Cardiac muscle cell (in vitro differentiated cells and primary cell): ENCODE results near the gene HMGN1. TPM values are rescaled to one million over a fixed set of nuclear protein-coding genes. Genes with fewer than 3 reads are reported as not detected.

Source experiments
- DNase-seq, 2 donors: peaks; one replicate each; pipeline versions ENCODE4 v3.0.0 to v3.0.0-alpha.2; 2010 to 2017; ENCODE audit warnings: low read depth in 1 of 2, low spot score in 1 of 2
- H3K27ac ChIP-seq: fragments of 200-600 bp; sonication (generic); 2 replicates; pipeline ENCODE4 v1.5.1; 2016
- H3K27me3 ChIP-seq: fragments of 200-600 bp; sonication (generic); 2 replicates; pipeline ENCODE4 v1.6.0; 2016; ENCODE audit warnings: control low read depth
- H3K36me3 ChIP-seq: fragments of 200-600 bp; sonication (generic); 2 replicates; pipeline ENCODE4 v1.5.1; 2016; ENCODE audit warnings: control low read depth
- H3K4me1 ChIP-seq: fragments of 200-600 bp; sonication (generic); 2 replicates; pipeline ENCODE4 v1.8.1; 2017; ENCODE audit warnings: low read depth, mild to moderate bottlenecking, mixed run types
- H3K4me3 ChIP-seq: fragments of 200-600 bp; sonication (generic); 2 replicates; pipeline ENCODE4 v1.5.1; 2016; ENCODE audit warnings: mild to moderate bottlenecking
- H3K9me3 ChIP-seq: fragments of 200-600 bp; sonication (generic); 2 replicates; pipeline ENCODE4 v1.5.1; 2017; ENCODE audit warnings: low read depth, mild to moderate bottlenecking, control low read depth
- polyA plus RNA-seq: library from polyadenylated mRNA; unstranded; fragments of >200 nt; fragmentation: Nextera tagmentation; extraction: Ambion mirVana; gene quantifications from 2 replicates; pipeline ENCODE4 v1.2.1, GENCODE V29; 2016
- total RNA-seq: library from RNA; depleted of rRNA; stranded (reverse); fragments of >200 nt; gene quantifications from 2 replicates; pipeline ENCODE4 v1.2.3, GENCODE V29; 2016
- TF ChIP-seq, protein P1 (sequence below): IDR thresholded peaks from 2 replicates; pipeline ENCODE4 v1.5.1; 2012; ENCODE audit warnings: low read depth, mild to moderate bottlenecking, low read length

The HMGN1 gene
- total and polyA plus RNA-seq, 2 experiments from 2014 or later, result 375 to 559 TPM

DNA sequence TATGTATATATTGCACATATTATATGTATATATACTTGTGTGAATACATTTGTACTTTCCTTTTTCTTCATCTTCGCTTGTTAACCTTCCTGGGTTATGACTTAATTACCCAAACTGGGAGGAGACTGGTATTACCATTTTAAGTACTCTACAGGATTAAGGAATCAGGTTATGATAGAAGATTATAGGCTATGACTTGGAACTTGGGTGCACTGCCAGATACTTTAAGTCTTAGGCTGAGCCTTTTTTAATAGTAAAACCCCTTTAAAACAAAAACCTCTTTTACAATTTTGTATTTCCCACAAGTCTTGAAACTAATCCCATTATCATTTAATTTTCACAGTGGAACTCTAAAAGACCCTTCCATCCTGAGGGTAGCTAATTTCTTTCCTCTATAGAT lies 41.4 kb downstream of the HMGN1 start:
- DNase-seq, result no peak
- Histone ChIP-seq H3K9me3 (no peaks in the 10 kb centered on the region), H3K27ac (no peak overlapping the region), H3K27me3 (no peaks in the 10 kb centered on the region), H3K36me3 (peaks cover 28% of the 10 kb centered on the region), H3K4me3 (no peak overlapping the region), H3K4me1 (peaks cover 7% of the 10 kb centered on the region)
- TF ChIP-seq, protein P1, sequence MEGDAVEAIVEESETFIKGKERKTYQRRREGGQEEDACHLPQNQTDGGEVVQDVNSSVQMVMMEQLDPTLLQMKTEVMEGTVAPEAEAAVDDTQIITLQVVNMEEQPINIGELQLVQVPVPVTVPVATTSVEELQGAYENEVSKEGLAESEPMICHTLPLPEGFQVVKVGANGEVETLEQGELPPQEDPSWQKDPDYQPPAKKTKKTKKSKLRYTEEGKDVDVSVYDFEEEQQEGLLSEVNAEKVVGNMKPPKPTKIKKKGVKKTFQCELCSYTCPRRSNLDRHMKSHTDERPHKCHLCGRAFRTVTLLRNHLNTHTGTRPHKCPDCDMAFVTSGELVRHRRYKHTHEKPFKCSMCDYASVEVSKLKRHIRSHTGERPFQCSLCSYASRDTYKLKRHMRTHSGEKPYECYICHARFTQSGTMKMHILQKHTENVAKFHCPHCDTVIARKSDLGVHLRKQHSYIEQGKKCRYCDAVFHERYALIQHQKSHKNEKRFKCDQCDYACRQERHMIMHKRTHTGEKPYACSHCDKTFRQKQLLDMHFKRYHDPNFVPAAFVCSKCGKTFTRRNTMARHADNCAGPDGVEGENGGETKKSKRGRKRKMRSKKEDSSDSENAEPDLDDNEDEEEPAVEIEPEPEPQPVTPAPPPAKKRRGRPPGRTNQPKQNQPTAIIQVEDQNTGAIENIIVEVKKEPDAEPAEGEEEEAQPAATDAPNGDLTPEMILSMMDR, result no peak

DNA sequence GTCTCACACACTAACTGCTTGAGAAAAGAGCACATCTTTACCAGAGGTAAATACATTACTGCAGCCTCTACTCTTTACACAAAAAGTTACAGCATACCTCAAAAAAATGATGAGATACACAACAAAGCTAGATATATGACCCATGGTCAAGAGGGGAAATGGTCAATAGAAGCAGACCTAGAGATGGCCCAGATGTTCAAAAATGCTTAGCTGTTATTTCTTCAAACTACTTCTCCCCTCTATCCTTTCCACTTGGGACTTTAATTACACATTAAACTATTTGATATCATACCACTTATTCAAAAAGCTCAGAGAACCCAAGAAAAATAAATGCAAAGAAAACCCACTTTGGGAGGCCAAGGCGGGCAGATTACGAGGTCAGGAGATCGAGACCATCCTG lies 48.3 kb downstream of the HMGN1 start:
- no peak overlapping the region for H3K4me3 ChIP-seq
- peaks cover 23% of the 10 kb centered on the region for H3K36me3 ChIP-seq
- no peak overlapping the region for H3K27ac ChIP-seq
- no peaks in the 10 kb centered on the region for H3K27me3 ChIP-seq
- TF ChIP-seq, protein P1, result no peak
- no peaks in the 10 kb centered on the region for H3K4me1 ChIP-seq
- DNase-seq, result no peak
- H3K9me3 ChIP-seq, result no peaks in the 10 kb centered on the region

DNA sequence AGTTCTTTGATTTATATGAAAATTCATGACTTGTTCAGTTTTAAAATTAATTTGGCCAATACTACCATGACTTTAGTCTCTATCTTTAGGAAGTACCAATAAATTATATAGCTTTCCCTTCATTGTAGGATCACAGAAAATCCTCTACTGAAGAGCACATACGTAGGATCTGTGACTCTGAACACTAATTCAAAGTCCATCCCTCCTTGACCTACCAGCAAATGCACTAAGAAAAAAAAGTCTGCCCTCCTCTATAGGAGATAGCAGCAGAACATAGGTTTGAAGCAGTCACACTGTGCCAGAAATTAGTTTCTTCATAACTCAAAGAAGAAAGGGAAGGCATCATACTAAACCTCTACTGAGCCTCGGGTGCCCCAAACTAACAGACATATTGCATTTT lies 52.0 kb downstream of the HMGN1 start:
- no peak for DNase-seq
- H3K27me3 ChIP-seq, result no peaks in the 10 kb centered on the region
- no peak overlapping the region for H3K27ac ChIP-seq
- TF ChIP-seq, protein P1, result no peak
- H3K36me3 ChIP-seq, result peaks cover 47% of the 10 kb centered on the region
- no peak overlapping the region for H3K4me3 ChIP-seq
- no peaks in the 10 kb centered on the region for H3K4me1 ChIP-seq
- no peaks in the 10 kb centered on the region for H3K9me3 ChIP-seq

Other genes starting within 250 kb of the HMGN1 start
- 20.7 and 24.5 TPM in 2 replicates for gene PSMG1, start 165.6 kb downstream of the HMGN1 start, total RNA-seq
- 48.3 and 58.4 TPM in 2 replicates for gene PSMG1, start 165.6 kb downstream of the HMGN1 start, polyA plus RNA-seq
- 29.2 and 62.8 TPM in 2 replicates for gene BRWD1, start 35.5 kb downstream of the HMGN1 start, total RNA-seq
- gene BRWD1, start 35.5 kb downstream of the HMGN1 start, polyA plus RNA-seq, result 32.6 and 42.9 TPM in 2 replicates
- 2.0 and 2.9 TPM in 2 replicates for gene LCA5L, start 96.7 kb upstream of the HMGN1 start, total RNA-seq
- 3.4 and 5.0 TPM in 2 replicates for gene LCA5L, start 96.7 kb upstream of the HMGN1 start, polyA plus RNA-seq
- 116 and 168 TPM in 2 replicates for gene SH3BGR, start 102.9 kb upstream of the HMGN1 start, total RNA-seq
- 326 TPM in 2 replicates for gene SH3BGR, start 102.9 kb upstream of the HMGN1 start, polyA plus RNA-seq